Testis (tissue), 2 donors: ENCODE results near the gene MEGF8.

Experiments
- POLR2A ChIP-seq: fragments of 450-650 bp; IDR thresholded peaks from one replicate; pipeline ENCODE4 v1.6.1; 2017; ENCODE audit warnings: antibody characterized with exemption, mild to moderate bottlenecking, moderate library complexity
- TF ChIP-seq, protein P1 (sequence below), 3 experiments: fragments of 450-650 bp in 2 of 3; fragments of 200-600 bp in 1 of 3; sonication (generic) in 1 of 3; IDR thresholded peaks; one replicate each; pipeline ENCODE4 v1.5.1; 2016 to 2019; ENCODE audit warnings: antibody characterized with exemption in 3 of 3, mild to moderate bottlenecking in 2 of 3, moderate library complexity in 1 of 3

- TF ChIP-seq POLR2A = no peak
- TF ChIP-seq, protein P1, sequence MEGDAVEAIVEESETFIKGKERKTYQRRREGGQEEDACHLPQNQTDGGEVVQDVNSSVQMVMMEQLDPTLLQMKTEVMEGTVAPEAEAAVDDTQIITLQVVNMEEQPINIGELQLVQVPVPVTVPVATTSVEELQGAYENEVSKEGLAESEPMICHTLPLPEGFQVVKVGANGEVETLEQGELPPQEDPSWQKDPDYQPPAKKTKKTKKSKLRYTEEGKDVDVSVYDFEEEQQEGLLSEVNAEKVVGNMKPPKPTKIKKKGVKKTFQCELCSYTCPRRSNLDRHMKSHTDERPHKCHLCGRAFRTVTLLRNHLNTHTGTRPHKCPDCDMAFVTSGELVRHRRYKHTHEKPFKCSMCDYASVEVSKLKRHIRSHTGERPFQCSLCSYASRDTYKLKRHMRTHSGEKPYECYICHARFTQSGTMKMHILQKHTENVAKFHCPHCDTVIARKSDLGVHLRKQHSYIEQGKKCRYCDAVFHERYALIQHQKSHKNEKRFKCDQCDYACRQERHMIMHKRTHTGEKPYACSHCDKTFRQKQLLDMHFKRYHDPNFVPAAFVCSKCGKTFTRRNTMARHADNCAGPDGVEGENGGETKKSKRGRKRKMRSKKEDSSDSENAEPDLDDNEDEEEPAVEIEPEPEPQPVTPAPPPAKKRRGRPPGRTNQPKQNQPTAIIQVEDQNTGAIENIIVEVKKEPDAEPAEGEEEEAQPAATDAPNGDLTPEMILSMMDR (IDR thresholded peaks at IDR 0.05) = no peak
Observed at GRCh38 chr19:42289556-42290041, 35.8 kb upstream of the MEGF8 start.
